ENCODE measurements around the gene ERCC4. TPM values are rescaled to one million over a fixed set of nuclear protein-coding genes. Genes with fewer than 3 reads are reported as not detected.

The ERCC4 gene
- total and polyA plus RNA-seq, 4 donors = 1.5 to 11.2 (median 6.3) TPM

DNA sequence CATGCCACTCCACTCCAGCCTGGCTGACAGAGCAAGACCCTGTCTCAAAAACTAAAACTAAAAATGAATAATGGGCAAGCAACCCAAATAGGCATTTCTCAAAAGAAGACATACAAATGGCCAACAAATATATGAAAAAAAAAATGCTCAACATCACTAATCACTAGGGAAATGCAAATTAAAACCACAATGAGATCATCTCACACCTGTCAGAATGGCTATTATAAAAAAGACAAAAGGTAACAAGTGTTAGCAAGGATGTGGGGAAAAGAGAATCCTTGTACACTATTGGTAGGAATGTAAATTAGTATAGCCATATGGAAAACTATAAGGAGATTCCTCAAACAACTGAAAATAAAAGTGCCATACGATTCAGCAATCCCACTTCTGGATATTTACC is 7.1 kb upstream of the ERCC4 start:
- Histone ChIP-seq H3K36me3 (ENCODE audit: control insufficient read depth in 4 of 4, insufficient read depth in 4 of 4, low read length in 4 of 4) (no peaks in the 10 kb centered on the region), H3K9ac (ENCODE audit: insufficient read depth in 1 of 2, low read length in 2 of 2) (no peak overlapping the region), H3K4me3 (no peak overlapping the region), H3K9me3 (ENCODE audit: control insufficient read depth in 4 of 4, insufficient read depth in 3 of 4, low read length in 3 of 4) (no peaks in the 10 kb centered on the region), H3K27me3 (ENCODE audit: control insufficient read depth in 3 of 3, insufficient read depth in 3 of 3, low read length in 2 of 3) (no peaks in the 10 kb centered on the region), H3K4me1 (ENCODE audit: control insufficient read depth in 5 of 5, insufficient read depth in 5 of 5, low read length in 5 of 5) (peaks cover 0 to 8% (median 0%) of the 10 kb centered on the region in 5 donors), H3K27ac (ENCODE audit: low read depth in 1 of 2, low read length in 1 of 2) (no peak overlapping the region)
- 86 to 89% methylated on average over 1 of the region's 1 CpG for WGBS, 2 donors
- TF ChIP-seq, protein P1, sequence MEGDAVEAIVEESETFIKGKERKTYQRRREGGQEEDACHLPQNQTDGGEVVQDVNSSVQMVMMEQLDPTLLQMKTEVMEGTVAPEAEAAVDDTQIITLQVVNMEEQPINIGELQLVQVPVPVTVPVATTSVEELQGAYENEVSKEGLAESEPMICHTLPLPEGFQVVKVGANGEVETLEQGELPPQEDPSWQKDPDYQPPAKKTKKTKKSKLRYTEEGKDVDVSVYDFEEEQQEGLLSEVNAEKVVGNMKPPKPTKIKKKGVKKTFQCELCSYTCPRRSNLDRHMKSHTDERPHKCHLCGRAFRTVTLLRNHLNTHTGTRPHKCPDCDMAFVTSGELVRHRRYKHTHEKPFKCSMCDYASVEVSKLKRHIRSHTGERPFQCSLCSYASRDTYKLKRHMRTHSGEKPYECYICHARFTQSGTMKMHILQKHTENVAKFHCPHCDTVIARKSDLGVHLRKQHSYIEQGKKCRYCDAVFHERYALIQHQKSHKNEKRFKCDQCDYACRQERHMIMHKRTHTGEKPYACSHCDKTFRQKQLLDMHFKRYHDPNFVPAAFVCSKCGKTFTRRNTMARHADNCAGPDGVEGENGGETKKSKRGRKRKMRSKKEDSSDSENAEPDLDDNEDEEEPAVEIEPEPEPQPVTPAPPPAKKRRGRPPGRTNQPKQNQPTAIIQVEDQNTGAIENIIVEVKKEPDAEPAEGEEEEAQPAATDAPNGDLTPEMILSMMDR (IDR thresholded peaks at IDR 0.05; ENCODE audit: control extremely low read depth, extremely low read depth) = no peak
- no peak for ATAC-seq (ENCODE audit: insufficient read depth, low FRiP score)
- no peak for DNase-seq

DNA sequence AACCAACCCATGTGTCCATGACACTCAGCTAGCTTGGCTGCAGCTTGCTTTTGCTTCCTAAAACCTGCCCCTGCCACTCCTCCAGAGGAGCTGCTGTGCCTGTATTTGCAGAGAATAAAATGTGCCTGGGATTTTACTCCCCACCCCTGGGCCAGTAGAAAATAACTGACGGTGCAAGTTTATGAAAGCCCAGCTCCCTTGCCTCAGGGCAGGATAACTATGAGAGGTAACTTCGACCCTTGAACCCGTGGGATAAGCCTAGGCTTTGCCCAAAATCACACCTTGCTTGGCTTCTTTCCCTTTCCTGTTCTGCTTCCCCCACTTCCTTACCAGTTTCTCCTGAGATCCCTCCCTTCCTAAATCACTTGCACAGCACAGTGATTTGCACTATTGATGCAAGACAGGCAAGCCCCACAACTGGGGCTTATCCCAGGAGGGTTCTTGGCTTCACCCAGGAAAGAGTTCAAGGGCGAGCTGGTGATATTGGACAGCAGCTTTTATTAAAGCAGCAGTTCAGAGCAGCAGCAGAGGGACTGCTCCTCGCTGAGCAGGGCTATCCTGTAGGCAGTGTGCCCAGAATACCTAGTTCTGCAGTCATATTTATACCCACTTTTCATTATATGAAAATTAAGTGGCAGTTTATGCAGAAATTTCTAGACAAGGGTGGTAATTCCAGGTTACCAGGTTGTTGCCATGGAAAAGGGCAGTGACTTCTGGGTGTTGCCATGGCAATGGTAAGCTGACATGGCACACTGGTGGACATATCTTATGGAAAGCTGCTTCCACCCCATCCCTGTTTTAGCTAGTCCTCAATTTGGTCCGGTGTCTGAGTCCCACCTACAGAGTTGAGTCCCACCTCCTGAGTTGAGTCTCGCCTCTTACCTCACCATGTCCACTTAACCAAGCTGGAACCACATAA is 6.3 kb upstream of the ERCC4 start:
- 79 to 84% methylated on average over 7 of the region's 7 CpGs for WGBS, 2 donors
- no peaks in the 10 kb centered on the region for H3K9me3 ChIP-seq (ENCODE audit: control insufficient read depth in 4 of 4, insufficient read depth in 3 of 4, low read length in 3 of 4)
- no peak for DNase-seq
- peaks cover 0 to 8% (median 0%) of the 10 kb centered on the region in 5 donors for H3K4me1 ChIP-seq (ENCODE audit: control insufficient read depth in 5 of 5, insufficient read depth in 5 of 5, low read length in 5 of 5)
- H3K27me3 ChIP-seq (ENCODE audit: control insufficient read depth in 3 of 3, insufficient read depth in 3 of 3, low read length in 2 of 3) = no peaks in the 10 kb centered on the region
- ATAC-seq (ENCODE audit: insufficient read depth, low FRiP score) = no peak
- H3K27ac ChIP-seq (ENCODE audit: low read depth in 1 of 2, low read length in 1 of 2) = no peak overlapping the region
- no peak overlapping the region for H3K4me3 ChIP-seq
- no peaks in the 10 kb centered on the region for H3K36me3 ChIP-seq (ENCODE audit: control insufficient read depth in 4 of 4, insufficient read depth in 4 of 4, low read length in 4 of 4)
- TF ChIP-seq, protein P1 (IDR thresholded peaks at IDR 0.05; ENCODE audit: control extremely low read depth, extremely low read depth) = no peak
- H3K9ac ChIP-seq (ENCODE audit: insufficient read depth in 1 of 2, low read length in 2 of 2) = no peak overlapping the region

DNA sequence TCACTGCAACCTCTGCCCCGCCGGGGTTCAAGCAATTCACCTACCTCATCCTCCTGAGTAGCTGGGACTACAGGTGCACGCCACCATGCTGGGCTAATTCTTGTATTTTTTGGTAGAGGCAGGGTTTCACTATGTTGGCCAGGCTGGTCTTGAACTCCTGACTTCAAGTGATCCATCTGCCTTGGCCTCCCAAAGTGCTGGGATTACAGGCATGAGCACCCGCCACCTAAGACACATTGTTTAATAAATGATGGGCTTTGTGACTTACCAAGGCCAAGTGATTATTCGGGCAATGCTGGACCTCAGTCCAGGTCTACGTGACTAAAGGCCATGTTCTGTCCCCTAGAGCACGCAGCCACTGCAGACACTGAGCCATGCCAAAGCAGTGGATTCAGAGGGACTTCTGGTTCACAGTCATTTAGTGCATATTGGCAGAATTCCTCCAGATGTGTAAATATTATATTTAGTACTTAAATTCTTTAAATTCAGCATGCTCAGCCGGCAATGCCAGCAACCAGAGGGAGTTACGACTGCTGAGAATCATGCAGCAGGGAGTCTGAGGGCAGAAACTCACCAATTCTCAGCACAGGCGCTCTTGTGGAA is 4.8 kb upstream of the ERCC4 start:
- no peak for DNase-seq
- TF ChIP-seq, protein P1 (IDR thresholded peaks at IDR 0.05; ENCODE audit: control extremely low read depth, extremely low read depth) = no peak
- no peak overlapping the region for H3K4me3 ChIP-seq
- no peak overlapping the region for H3K27ac ChIP-seq (ENCODE audit: low read depth in 1 of 2, low read length in 1 of 2)
- ATAC-seq (ENCODE audit: insufficient read depth, low FRiP score) = no peak
- H3K27me3 ChIP-seq (ENCODE audit: control insufficient read depth in 3 of 3, insufficient read depth in 3 of 3, low read length in 2 of 3) = no peaks in the 10 kb centered on the region
- 83 to 85% methylated on average over 10 of the region's 10 CpGs for WGBS, 2 donors
- H3K9me3 ChIP-seq (ENCODE audit: control insufficient read depth in 4 of 4, insufficient read depth in 3 of 4, low read length in 3 of 4) = no peaks in the 10 kb centered on the region
- H3K4me1 ChIP-seq (ENCODE audit: control insufficient read depth in 5 of 5, insufficient read depth in 5 of 5, low read length in 5 of 5) = peaks cover 0 to 4% (median 0%) of the 10 kb centered on the region in 5 donors
- no peaks in the 10 kb centered on the region for H3K36me3 ChIP-seq (ENCODE audit: control insufficient read depth in 4 of 4, insufficient read depth in 4 of 4, low read length in 4 of 4)
- no peak overlapping the region for H3K9ac ChIP-seq (ENCODE audit: insufficient read depth in 1 of 2, low read length in 2 of 2)

All from lung (tissue), 12 donors.